GM10248 (cell line): ENCODE measurements around the gene RETREG3.

Experiments
- CTCF ChIA-PET: fragments of 300-600 bp; sonication (Branson Sonifier 250); formaldehyde crosslinking; extraction: SDS; loops from one replicate; lab custom pipeline; 2021; ENCODE audit warnings: antibody characterized with exemption; lab: Yijun Ruan, JAX
- POLR2A ChIA-PET: fragments of 350-650 bp; sonication (Branson Sonifier 250); formaldehyde crosslinking; extraction: SDS; loops from one replicate; lab custom pipeline; 2020; ENCODE audit warnings: antibody characterized with exemption; lab: Yijun Ruan, JAX
- DNase-seq: peaks from one replicate; pipeline ENCODE4 v3.0.0; 2012; ENCODE audit errors: extremely low spot score
- CTCF ChIP-seq: IDR thresholded peaks from 2 replicates; pipeline ENCODE4 v1.5.1; 2012; ENCODE audit warnings: mild to moderate bottlenecking, low read depth; ENCODE audit errors: extremely low read depth, missing control alignments, control extremely low read depth

Gene RETREG3

GRCh38 chr17:42535155-42536047 is 73.8 kb downstream of the RETREG3 start:
- no peak for TF ChIP-seq CTCF
- no peak for DNase-seq
- ChIA-PET POLR2A (interaction anchor here (0.6 to 1.4 kb wide), 3 partner anchors 64 to 826 kb away, joined by 3 to 5 read pairs (median 3); no protein-coding TSS in a partner anchor), CTCF (interaction anchor here (1.2 to 2.5 kb wide), 4 partner anchors 8 to 48 kb away, joined by 3 to 12 read pairs (median 7); no protein-coding TSS in a partner anchor)

DNA sequence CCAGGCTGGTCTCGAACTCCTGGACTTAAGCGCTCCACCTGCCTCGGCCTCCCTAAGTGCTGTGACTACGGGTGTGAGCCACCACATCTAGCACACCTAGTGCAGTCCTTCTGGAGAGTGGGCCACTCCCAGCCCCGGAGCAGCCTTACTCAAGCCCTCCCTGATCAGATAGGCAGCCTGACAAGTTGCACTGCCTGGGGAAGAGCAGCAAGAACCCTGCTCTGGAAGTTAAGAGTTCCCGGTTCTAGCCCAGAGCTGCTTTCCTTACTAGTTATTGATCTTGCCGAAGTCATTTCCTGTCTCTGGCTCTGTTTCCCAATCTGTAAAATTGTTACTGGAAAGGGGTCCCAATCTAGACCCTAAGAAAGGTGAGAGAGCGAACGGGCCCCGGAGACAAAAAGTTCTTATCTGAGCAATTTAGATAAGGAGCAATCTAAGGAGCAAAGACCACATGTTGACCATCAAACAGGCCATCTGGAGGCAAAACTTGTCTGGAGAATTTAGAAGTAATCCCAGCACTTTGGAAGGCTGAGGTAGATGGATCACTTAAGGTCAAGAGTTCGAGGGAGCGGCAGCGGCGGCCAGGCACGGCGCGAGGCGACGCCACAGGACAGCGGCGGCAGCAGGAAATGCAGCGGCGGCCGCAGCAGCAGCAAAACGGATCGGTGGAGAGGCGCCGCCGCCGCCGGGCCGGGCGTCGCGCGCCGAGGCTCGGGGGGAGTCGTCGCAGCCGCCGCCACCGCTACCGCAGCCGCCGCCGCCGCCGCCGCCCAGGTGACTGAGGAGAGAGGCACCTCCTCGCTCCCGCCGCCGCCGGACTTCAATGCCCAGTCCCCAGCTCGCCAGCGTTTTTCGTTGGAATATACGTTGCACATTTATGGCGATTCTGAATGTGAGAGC is 77.5 kb downstream of the RETREG3 start:
- ChIA-PET CTCF (interaction anchor here (1.3 to 1.7 kb wide), 3 partner anchors 17 to 232 kb away, joined by 3 to 4 read pairs (median 3); no protein-coding TSS in a partner anchor), POLR2A (no interaction called here)
- peak; percentile 47 for TF ChIP-seq CTCF
- DNase-seq: peak; percentile 60

- POLR2A ChIA-PET: no interaction called here
- no peak for DNase-seq
- TF ChIP-seq CTCF: no peak
- CTCF ChIA-PET: interaction anchor here (0.8 to 1.5 kb wide), 6 partner anchors 10 to 218 kb away, joined by 3 to 4 read pairs (median 3); no protein-coding TSS in a partner anchor
Measured at GRCh38 chr17:42530952-42531454, 78.2 kb downstream of the RETREG3 start.
